22Rv1 (cell line): ENCODE measurements around the gene CSAG1.
"Not testable (repeated sequence)": the region's sequence is repeated elsewhere in the genome, so short reads cannot be mapped to it uniquely, and the experiment has no call there.

Experiments
- H3K27ac ChIP-seq: fragments of 450-650 bp; 2 replicates; pipeline ENCODE4 v1.5.1; 2017
- CTCF ChIP-seq: fragments of 450-650 bp; IDR thresholded peaks from 2 replicates; pipeline ENCODE4 v1.5.1; 2017; ENCODE audit warnings: mild to moderate bottlenecking
- ZFX ChIP-seq: fragments of 450-650 bp; IDR thresholded peaks from 2 replicates; pipeline ENCODE4 v1.6.1; 2017; ENCODE audit warnings: antibody characterized with exemption, borderline replicate concordance

Gene CSAG1

GRCh38 chrX:152735101-152735500, 1.6 kb upstream of the CSAG1 start:
- H3K27ac ChIP-seq, result no peak overlapping the region
- no peak for TF ChIP-seq ZFX
- no peak for TF ChIP-seq CTCF

DNA sequence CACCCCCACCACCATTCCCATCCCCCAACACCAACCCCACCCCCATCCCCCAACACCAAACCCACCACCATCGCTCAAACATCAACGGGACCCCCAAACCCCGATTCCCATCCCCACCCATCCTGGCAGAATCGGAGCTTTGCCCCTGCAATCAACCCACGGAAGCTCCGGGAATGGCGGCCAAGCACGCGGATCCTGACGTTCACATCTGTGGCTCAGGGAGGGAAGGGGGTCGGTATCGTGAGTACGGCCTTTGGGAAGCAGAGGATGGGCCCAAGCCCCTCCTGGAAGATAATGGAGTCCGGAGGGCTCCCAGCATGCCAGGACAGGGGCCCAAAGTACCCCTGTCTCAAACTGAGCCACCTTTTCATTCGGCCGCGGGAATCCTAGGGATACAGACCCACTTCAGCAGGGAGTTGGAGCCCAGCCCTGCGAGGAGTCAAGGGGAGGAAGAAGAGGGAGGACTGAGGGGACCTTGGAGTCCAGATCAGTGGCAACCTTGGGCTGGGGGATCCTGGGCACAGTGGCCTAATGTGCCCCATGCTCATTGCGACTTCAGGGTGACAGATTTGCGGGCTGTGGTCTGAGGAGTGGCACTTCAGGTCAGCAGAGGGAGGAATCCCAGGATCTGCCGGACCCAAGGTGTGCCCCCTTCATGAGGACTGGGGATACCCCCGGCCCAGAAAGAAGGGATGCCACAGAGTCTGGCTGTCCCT, 780 bp upstream of the CSAG1 start:
- H3K27ac ChIP-seq, result not testable (repeated sequence)

GRCh38 chrX:152725409-152725808, 8.1 kb downstream of the CSAG1 start:
- H3K27ac ChIP-seq, result no peak overlapping the region
- TF ChIP-seq CTCF (no peak), ZFX (no peak)

- not testable (repeated sequence) for H3K27ac ChIP-seq
Observed at GRCh38 chrX:152713815-152714787, 19.4 kb downstream of the CSAG1 start, which contains the start of gene MAGEA2B. Gene MAGEA2B, plus strand, starts transcription at chrX:152714628. Its CDS starts 2,479 bp downstream, at chrX:152717107.

GRCh38 chrX:152713195-152713594, 20.3 kb downstream of the CSAG1 start:
- not testable (repeated sequence) for H3K27ac ChIP-seq

GRCh38 chrX:152709173-152709572, 24.3 kb downstream of the CSAG1 start, which contains the start of gene CSAG2:
Gene CSAG2, minus strand, starts transcription at chrX:152709273. Its CDS starts 161 bp downstream, at chrX:152709112.
- H3K27ac ChIP-seq, result not testable (repeated sequence)

DNA sequence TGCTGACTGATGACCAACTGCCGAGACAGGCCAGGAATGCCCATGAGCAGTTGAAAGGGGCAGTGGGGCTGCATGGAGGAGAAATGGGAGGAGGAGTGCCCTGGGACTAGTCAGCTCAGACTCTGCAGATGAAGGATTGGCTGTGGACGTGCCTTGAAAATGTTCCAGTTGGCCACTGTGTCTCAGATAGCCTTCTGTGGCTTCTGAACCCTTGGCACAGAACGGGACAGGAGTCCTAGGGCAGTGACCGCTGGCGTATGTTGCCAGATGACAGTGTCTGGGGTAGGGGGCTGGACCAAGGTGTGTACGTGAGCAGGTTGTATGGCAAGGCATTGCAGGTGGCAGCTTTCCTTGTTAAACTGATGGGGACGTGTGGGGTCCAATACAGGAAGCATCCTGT, 27.0 kb downstream of the CSAG1 start:
- H3K27ac ChIP-seq, result not testable (repeated sequence)

- not testable (repeated sequence) for H3K27ac ChIP-seq
Observed at GRCh38 chrX:152700390-152700789, 33.1 kb downstream of the CSAG1 start.

- H3K27ac ChIP-seq, result not testable (repeated sequence)
Observed at GRCh38 chrX:152697952-152698931, 35.3 kb downstream of the CSAG1 start, which contains the start of gene MAGEA3. Gene MAGEA3, plus strand, starts transcription at chrX:152698794. Its CDS starts 2,039 bp downstream, at chrX:152700833.

GRCh38 chrX:152681012-152681411, 52.5 kb downstream of the CSAG1 start:
- not testable (repeated sequence) for H3K27ac ChIP-seq
